ENCODE results near the gene WDFY2. TPM values are rescaled to one million over a fixed set of nuclear protein-coding genes. Genes with fewer than 3 reads are reported as not detected.
A peak's percentile ranks its signal among the peaks of the same experiment; 100 is the strongest.
"Not testable (repeated sequence)": the region's sequence is repeated elsewhere in the genome, so short reads cannot be mapped to it uniquely, and the experiment has no call there.

WDFY2 gene
- total RNA-seq, 1 donor from 2014 or later: 20.7 TPM

DNA sequence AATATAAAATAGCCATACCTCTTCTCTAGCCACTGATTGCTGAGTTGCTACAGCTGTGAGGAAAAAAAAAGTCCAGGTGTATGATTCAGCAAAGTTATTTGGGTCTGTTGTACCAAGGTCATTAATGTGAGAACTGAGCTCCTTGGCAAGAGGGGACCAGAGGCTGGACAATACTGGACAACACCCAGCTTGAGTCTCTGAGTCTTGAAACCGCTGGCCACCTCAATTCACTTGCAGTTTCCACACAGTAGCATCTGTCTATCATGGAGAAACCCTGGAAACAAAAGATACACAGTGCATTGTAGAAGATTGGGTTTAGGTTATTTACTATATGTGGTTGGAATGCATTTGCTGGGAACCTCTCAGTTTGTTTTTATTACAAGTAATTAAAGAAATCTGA lies 60.4 kb downstream of the WDFY2 start:
- Mint-ChIP-seq H3K27ac (ENCODE audit: unreplicated experiment) (peak overlapping the region; percentile 98), H3K9me3 (ENCODE audit: unreplicated experiment) (no peaks in the 10 kb centered on the region), H3K27me3 (ENCODE audit: unreplicated experiment) (no peaks in the 10 kb centered on the region), H3K36me3 (ENCODE audit: unreplicated experiment) (no peaks in the 10 kb centered on the region), H3K4me3 (ENCODE audit: unreplicated experiment) (peak overlapping the region; percentile 35), H3K4me1 (ENCODE audit: unreplicated experiment) (peaks cover 53% of the 10 kb centered on the region)
- TF ChIP-seq, protein P1, sequence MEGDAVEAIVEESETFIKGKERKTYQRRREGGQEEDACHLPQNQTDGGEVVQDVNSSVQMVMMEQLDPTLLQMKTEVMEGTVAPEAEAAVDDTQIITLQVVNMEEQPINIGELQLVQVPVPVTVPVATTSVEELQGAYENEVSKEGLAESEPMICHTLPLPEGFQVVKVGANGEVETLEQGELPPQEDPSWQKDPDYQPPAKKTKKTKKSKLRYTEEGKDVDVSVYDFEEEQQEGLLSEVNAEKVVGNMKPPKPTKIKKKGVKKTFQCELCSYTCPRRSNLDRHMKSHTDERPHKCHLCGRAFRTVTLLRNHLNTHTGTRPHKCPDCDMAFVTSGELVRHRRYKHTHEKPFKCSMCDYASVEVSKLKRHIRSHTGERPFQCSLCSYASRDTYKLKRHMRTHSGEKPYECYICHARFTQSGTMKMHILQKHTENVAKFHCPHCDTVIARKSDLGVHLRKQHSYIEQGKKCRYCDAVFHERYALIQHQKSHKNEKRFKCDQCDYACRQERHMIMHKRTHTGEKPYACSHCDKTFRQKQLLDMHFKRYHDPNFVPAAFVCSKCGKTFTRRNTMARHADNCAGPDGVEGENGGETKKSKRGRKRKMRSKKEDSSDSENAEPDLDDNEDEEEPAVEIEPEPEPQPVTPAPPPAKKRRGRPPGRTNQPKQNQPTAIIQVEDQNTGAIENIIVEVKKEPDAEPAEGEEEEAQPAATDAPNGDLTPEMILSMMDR (IDR thresholded peaks at IDR 0.05): no peak
- DNase-seq (ENCODE audit: extremely low spot score, unreplicated experiment): no peak

DNA sequence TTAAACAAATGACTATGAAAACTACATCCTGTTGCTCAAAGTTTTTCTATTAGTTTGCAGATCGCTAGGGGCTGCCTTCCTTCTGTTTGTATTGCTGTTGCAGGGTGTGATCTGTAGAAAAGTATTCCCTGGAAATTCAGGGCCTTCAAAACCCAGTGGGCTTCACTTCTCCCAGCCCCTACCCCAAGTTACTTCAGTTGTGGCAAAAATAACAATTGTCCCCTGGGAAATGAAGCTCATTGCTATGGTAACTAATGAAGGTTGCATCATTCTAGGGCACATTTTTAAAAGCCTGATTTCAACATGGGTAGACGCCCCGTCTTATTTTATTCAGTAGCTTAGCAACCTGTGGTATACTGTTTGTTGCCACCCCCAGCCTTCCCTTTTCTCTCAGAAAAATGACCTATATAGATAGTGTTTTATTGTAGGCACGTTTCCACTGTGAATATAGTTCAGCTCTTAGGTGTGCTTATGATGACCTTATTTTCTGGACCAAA lies 60.9 kb downstream of the WDFY2 start:
- no peak for DNase-seq (ENCODE audit: extremely low spot score, unreplicated experiment)
- Mint-ChIP-seq H3K4me3 (ENCODE audit: unreplicated experiment) (peak overlapping the region; percentile 35), H3K9me3 (ENCODE audit: unreplicated experiment) (no peaks in the 10 kb centered on the region), H3K36me3 (ENCODE audit: unreplicated experiment) (no peaks in the 10 kb centered on the region), H3K27me3 (ENCODE audit: unreplicated experiment) (no peaks in the 10 kb centered on the region), H3K27ac (ENCODE audit: unreplicated experiment) (peak overlapping the region; percentile 98), H3K4me1 (ENCODE audit: unreplicated experiment) (peaks cover 51% of the 10 kb centered on the region)
- TF ChIP-seq, protein P1 (IDR thresholded peaks at IDR 0.05): peak; percentile 23

DNA sequence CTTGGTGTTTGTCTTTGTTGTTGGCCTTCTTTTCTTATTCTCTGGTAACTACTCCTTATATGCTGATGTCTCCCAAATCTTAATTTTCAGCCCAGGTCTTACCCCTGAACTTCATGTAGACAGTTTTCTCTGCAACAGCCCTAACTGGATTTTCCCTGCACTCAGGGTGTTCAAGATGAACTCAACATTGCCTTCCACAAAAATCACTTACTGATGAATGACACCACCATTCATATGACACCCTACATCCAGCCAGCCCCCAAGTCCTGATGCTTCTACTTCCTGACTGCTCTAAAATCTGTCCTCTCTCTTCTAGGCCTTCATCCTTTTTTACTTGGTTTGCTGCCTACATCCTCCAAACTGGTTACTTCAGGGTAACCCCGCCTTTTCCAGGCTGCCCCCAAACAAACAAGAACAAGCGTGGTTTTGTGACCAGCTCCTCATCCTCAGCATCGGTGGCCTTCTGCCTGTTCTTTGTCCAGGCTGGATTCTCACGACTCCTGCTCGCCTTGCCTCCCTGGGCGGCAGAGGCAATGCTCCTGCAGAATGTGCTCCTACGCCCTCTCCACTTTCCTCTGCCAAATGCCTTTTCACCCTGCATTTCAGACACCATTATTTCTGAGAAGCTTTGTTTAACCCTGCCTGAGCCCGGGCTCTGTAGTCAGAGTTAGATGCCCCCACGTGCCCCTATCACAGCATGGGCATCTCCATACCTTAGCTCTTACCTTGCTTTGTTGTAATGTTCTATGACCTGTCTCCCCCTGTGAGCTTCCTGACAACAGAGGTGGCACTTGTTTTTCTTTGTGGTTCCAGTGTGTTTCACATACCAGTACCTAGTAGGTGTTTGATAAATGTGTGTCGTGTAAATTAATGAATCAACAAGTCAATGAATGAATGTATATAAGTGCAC lies 61.8 kb downstream of the WDFY2 start:
- Mint-ChIP-seq H3K27me3 (ENCODE audit: unreplicated experiment) (no peaks in the 10 kb centered on the region), H3K4me1 (ENCODE audit: unreplicated experiment) (peaks cover 51% of the 10 kb centered on the region), H3K27ac (ENCODE audit: unreplicated experiment) (peak overlapping the region; percentile 98), H3K4me3 (ENCODE audit: unreplicated experiment) (no peak overlapping the region), H3K36me3 (ENCODE audit: unreplicated experiment) (no peaks in the 10 kb centered on the region), H3K9me3 (ENCODE audit: unreplicated experiment) (no peaks in the 10 kb centered on the region)
- TF ChIP-seq, protein P1 (IDR thresholded peaks at IDR 0.05): no peak
- DNase-seq (ENCODE audit: extremely low spot score, unreplicated experiment): no peak

DNA sequence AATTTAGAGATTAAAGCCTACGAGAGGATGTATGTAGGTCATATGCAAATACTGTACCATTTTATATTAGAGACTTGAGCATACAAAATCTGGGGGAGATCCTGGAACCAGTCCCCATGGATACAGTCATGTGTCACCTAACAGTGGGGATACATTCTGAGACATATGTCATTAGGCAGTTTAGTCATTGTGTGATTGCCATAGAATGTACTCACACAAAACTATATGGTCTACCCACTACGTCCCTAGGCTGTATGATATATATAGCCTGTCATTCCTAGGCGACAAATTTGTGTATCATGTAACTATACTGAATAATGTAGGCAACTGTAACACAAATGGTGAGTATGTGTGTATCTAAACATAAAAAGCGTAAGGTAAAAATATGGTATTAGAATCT lies 62.8 kb downstream of the WDFY2 start:
- peaks cover 7% of the 10 kb centered on the region for H3K9me3 Mint-ChIP-seq (ENCODE audit: unreplicated experiment)
- H3K27me3 Mint-ChIP-seq (ENCODE audit: unreplicated experiment): no peaks in the 10 kb centered on the region
- TF ChIP-seq, protein P1 (IDR thresholded peaks at IDR 0.05): no peak
- no peak for DNase-seq (ENCODE audit: extremely low spot score, unreplicated experiment)
- H3K4me1 Mint-ChIP-seq (ENCODE audit: unreplicated experiment): peaks cover 48% of the 10 kb centered on the region
- no peak overlapping the region for H3K4me3 Mint-ChIP-seq (ENCODE audit: unreplicated experiment)
- H3K27ac Mint-ChIP-seq (ENCODE audit: unreplicated experiment): peak overlapping the region; percentile 98
- peaks cover 4% of the 10 kb centered on the region for H3K36me3 Mint-ChIP-seq (ENCODE audit: unreplicated experiment)

DNA sequence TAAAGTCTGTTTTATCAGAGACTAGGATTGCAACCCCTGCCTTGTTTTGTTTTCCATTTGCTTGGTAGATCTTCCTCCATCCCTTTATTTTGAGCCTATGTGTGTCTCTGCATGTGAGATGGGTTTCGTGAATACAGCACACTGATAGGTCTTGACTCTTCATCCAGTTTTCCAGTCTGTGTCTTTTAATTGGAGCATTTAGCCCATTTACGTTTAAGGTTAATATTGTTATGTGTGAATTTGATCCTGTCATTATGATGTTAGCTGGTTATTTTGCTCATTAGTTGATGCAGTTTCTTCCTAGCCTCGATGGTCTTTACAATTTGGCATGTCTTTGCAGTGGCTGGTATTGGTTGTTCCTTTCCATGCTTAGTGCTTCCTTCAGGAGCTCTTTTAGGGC lies 67.9 kb downstream of the WDFY2 start:
- not testable (repeated sequence) for H3K4me3 Mint-ChIP-seq (ENCODE audit: unreplicated experiment); H3K27ac Mint-ChIP-seq (ENCODE audit: unreplicated experiment); H3K27me3 Mint-ChIP-seq (ENCODE audit: unreplicated experiment); DNase-seq (ENCODE audit: extremely low spot score, unreplicated experiment); H3K4me1 Mint-ChIP-seq (ENCODE audit: unreplicated experiment)
- H3K36me3 Mint-ChIP-seq (ENCODE audit: unreplicated experiment): peaks cover 24% of the 10 kb centered on the region
- H3K9me3 Mint-ChIP-seq (ENCODE audit: unreplicated experiment): peaks cover 40% of the 10 kb centered on the region

All from osteocyte (in vitro differentiated cells).